GM21528 (cell line): ENCODE measurements around the gene UBXN6.

ENCODE experiments used
- ATAC-seq: cut with Tn5 transposase; IDR thresholded peaks from one replicate; pipeline ENCODE4 v1.9.1; 2021; ENCODE audit warnings: mild to moderate bottlenecking, moderate library complexity; ENCODE audit not compliant: unreplicated experiment, low FRiP score

The UBXN6 gene, protein sequence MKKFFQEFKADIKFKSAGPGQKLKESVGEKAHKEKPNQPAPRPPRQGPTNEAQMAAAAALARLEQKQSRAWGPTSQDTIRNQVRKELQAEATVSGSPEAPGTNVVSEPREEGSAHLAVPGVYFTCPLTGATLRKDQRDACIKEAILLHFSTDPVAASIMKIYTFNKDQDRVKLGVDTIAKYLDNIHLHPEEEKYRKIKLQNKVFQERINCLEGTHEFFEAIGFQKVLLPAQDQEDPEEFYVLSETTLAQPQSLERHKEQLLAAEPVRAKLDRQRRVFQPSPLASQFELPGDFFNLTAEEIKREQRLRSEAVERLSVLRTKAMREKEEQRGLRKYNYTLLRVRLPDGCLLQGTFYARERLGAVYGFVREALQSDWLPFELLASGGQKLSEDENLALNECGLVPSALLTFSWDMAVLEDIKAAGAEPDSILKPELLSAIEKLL

GRCh38 chr19:4457654-4458395, at the start of gene UBXN6:
TSS of gene UBXN6 (minus strand) at chr19:4457794. CDS start at chr19:4457697, 97 bp downstream.
- peak; percentile 71 for ATAC-seq

GRCh38 chr19:4507150-4507452, 49.5 kb upstream of the UBXN6 start:
- ATAC-seq = no peak

- no peak for ATAC-seq
Measured at GRCh38 chr19:4506449-4507149, 49.0 kb upstream of the UBXN6 start.

- no peak for ATAC-seq
Measured at GRCh38 chr19:4505570-4506448, 48.2 kb upstream of the UBXN6 start.

- ATAC-seq = no peak
Measured at GRCh38 chr19:4504891-4505569, 47.4 kb upstream of the UBXN6 start.

DNA sequence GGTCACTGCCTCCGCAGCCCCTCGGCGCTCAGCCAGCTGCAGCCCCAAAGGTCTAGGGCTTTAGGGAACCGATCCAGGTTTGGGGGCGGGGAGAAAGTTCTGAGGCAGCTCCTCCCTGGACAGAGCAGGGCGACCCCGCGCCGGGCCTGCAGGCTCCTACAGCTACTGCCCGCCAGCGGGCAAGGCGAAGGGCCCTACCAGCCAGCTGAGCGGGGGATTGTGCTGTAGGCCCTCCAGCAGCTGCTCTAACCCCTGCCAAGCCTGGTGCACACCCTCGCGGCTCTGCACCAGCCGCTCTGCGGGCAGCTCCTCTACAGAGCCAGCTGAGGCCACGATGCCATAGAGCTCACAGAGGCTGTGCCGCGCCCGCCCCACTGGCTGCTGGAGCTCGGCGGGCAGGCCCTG, 46.7 kb upstream of the UBXN6 start:
- no peak for ATAC-seq

- ATAC-seq = no peak
Measured at GRCh38 chr19:4503825-4504170, 46.2 kb upstream of the UBXN6 start.

GRCh38 chr19:4503132-4503824, 45.7 kb upstream of the UBXN6 start:
- no peak for ATAC-seq

- ATAC-seq = no peak
Measured at GRCh38 chr19:4502282-4503131, 44.9 kb upstream of the UBXN6 start.

GRCh38 chr19:4501691-4502090, 44.1 kb upstream of the UBXN6 start:
- ATAC-seq = no peak

- no peak for ATAC-seq
Measured at GRCh38 chr19:4500841-4501591, 43.4 kb upstream of the UBXN6 start.

DNA sequence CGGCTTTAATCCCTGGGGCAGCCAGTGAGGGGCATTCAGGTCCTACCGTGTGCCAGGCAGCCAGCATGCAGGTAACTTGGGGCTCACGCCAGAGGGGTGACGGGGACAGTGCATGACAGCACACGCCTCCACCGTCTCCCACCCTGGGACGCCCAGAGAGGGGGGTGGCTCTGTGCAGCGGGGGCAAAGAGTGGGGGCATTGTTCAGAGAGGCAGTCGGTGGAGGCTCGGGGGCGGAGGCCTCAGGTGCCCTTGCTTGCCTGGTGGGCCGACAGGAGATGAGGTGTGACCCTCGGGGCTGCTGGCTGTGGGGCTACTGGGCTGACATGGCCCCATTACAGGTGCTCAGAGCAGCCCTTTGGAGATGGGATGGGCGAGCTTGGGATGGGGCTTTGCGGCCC, 42.3 kb upstream of the UBXN6 start:
- no peak for ATAC-seq

DNA sequence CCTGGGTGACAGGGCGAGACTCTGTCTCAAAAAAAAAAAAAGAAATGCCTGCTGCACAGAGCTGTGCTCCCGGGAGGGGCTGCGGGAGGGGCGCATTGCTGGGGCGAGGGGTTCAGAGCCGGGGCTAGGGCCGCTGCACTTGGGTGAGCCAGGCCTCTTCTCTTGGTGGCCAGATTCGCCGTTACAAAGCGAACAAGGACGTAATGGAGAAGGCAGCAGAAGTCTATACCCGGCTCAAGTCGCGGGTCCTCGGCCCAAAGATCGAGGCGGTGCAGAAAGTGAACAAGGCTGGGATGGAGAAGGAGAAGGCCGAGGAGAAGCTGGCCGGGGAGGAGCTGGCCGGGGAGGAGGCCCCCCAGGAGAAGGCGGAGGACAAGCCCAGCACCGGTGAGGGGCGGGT, 41.7 kb upstream of the UBXN6 start:
- ATAC-seq = no peak

DNA sequence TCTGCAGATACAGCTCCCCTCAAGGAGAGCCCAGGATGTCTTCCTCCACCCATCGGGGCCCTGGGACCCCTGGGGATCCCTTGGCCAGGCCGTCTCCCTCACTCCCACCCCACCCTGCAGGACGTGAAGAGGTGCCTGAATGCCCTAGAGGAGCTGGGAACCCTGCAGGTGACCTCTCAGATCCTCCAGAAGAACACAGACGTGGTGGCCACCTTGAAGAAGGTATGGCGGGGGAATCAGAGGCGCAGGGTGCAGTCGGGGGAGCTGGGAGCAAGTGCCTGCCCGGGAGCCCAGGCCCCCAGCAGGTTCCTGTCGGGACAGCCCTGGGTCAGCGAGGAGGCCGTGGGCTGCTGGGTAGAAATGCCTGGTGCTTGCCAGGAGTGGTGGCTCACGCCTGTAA, 41.1 kb upstream of the UBXN6 start:
- ATAC-seq = no peak

GRCh38 chr19:4497770-4498389, 40.3 kb upstream of the UBXN6 start:
- no peak for ATAC-seq

DNA sequence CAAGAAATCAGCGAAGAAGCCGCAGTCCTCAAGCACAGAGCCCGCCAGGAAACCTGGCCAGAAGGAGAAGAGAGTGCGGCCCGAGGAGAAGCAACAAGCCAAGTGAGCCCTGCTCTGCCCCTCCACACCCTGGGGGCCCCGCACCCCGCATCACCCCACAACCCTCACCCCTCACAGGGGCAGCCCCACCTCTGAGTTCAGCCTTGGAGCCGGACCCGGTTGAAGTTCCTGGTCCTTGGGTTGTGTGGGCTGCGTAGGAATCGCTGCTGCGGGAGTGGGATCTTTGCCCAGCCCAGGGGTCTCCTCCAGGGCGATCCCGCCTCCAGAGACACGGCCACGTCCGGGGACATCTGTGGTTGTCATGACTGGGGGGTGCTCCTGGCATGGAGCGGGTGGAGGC, 38.7 kb upstream of the UBXN6 start:
- ATAC-seq = no peak

DNA sequence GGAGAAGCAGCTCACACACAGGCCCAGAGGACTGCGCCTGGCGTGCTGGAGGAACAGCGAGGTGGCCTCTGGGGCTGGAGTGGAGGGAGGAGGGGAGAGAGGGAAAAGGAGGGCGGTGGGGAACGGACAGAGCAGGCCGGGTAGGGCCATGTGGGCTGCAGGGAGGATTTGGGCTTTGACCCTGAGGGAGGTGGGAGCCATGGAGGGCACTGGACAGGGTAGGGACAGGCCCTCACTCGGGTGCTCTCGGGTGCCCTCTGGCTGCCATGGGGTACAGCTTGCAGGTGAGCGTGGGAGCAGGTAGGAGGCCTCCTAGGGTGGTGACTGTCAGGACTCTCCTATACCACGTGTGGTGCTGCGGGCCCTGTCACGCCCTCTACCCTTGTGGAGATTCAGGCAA, 37.9 kb upstream of the UBXN6 start:
- no peak for ATAC-seq
